GM12892 (cell line): ENCODE measurements around the gene TP53TG3D.
"Not testable (repeated sequence)": the region's sequence is repeated elsewhere in the genome, so short reads cannot be mapped to it uniquely, and the experiment has no call there.

Experiments used
- POLR2A ChIP-seq: IDR thresholded peaks from 2 replicates; pipeline ENCODE4 v1.6.1; 2011; ENCODE audit warnings: low read depth, low read length, control low read depth
- POLR2AphosphoS5 ChIP-seq: IDR thresholded peaks from 2 replicates; pipeline ENCODE4 v1.6.1; 2011; ENCODE audit warnings: low read depth, low read length, control low read depth
- TAF1 ChIP-seq: IDR thresholded peaks from 2 replicates; pipeline ENCODE4 v1.6.1; 2011; ENCODE audit warnings: low read depth, mild to moderate bottlenecking, control low read depth, low read length, borderline replicate concordance

- not testable (repeated sequence) for TF ChIP-seq TAF1, POLR2AphosphoS5, POLR2A
Measured at GRCh38 chr16:32289197-32289596, 36.1 kb downstream of the TP53TG3D start.
